Astrocyte (in vitro differentiated cells and primary cell): ENCODE results near the gene CD99. TPM values are rescaled to one million over a fixed set of nuclear protein-coding genes. Genes with fewer than 3 reads are reported as not detected.
A peak's percentile ranks its signal among the peaks of the same experiment; 100 is the strongest.

Source experiments
- DNase-seq: peaks from one replicate; pipeline ENCODE4 v3.0.0-alpha.2; 2010; ENCODE audit warnings: low read depth
- FAIRE-seq: peaks from 2 replicates; lab custom pipeline; 2011; peaks lifted over from hg19 to GRCh38; lab: Jason Lieb, UNC
- H2AFZ ChIP-seq: 2 replicates; pipeline ENCODE4 v1.6.0; 2012; ENCODE audit warnings: low read depth, low read length, inconsistent platforms
- H3K27ac ChIP-seq: 2 replicates; pipeline ENCODE4 v1.5.1; 2011; ENCODE audit warnings: low read depth, low read length, inconsistent platforms
- H3K27me3 ChIP-seq: 2 replicates; pipeline ENCODE4 v1.6.0; 2011; ENCODE audit warnings: low read length, inconsistent platforms; ENCODE audit not compliant: insufficient read depth
- H3K36me3 ChIP-seq: 2 replicates; pipeline ENCODE4 v1.5.1; 2011; ENCODE audit warnings: low read length, inconsistent platforms; ENCODE audit not compliant: insufficient read depth
- H3K4me1 ChIP-seq: 2 replicates; pipeline ENCODE4 v1.5.1; 2011; ENCODE audit warnings: low read length, inconsistent platforms; ENCODE audit not compliant: insufficient read depth
- H3K4me2 ChIP-seq: 2 replicates; pipeline ENCODE4 v1.6.0; 2012; ENCODE audit warnings: low read length, inconsistent platforms
- H3K4me3 ChIP-seq: 2 replicates; pipeline ENCODE4 v1.5.1; 2011; ENCODE audit warnings: low read depth, mild to moderate bottlenecking, low read length, inconsistent platforms; ENCODE audit not compliant: insufficient read depth
- H3K79me2 ChIP-seq: 2 replicates; pipeline ENCODE4 v1.6.0; 2012; ENCODE audit warnings: mild to moderate bottlenecking, low read length, inconsistent platforms; ENCODE audit not compliant: insufficient read depth
- H3K9ac ChIP-seq: 2 replicates; pipeline ENCODE4 v1.6.0; 2012; ENCODE audit warnings: mild to moderate bottlenecking, low read length, inconsistent platforms
- H3K9me3 ChIP-seq: 2 replicates; pipeline ENCODE4 v1.5.1; 2012; ENCODE audit warnings: low read depth, mild to moderate bottlenecking, low read length, inconsistent platforms; ENCODE audit not compliant: insufficient read depth
- H4K20me1 ChIP-seq: 2 replicates; pipeline ENCODE4 v1.6.0; 2012; ENCODE audit warnings: low read length, inconsistent platforms; ENCODE audit not compliant: insufficient read depth
- H3K27ac Mint-ChIP-seq: one replicate; pipeline ENCODE4 v1.8.0; 2021; ENCODE audit warnings: mild to moderate bottlenecking, mixed read lengths; ENCODE audit not compliant: unreplicated experiment
- H3K27me3 Mint-ChIP-seq: one replicate; pipeline ENCODE4 v1.8.0; 2021; ENCODE audit warnings: low read depth, mixed read lengths; ENCODE audit not compliant: unreplicated experiment
- H3K36me3 Mint-ChIP-seq: one replicate; pipeline ENCODE4 v1.8.0; 2021; ENCODE audit warnings: low read depth, mixed read lengths; ENCODE audit not compliant: unreplicated experiment
- H3K4me1 Mint-ChIP-seq: one replicate; pipeline ENCODE4 v1.8.0; 2021; ENCODE audit warnings: low read depth, mixed read lengths; ENCODE audit not compliant: unreplicated experiment
- H3K4me3 Mint-ChIP-seq: one replicate; pipeline ENCODE4 v1.8.0; 2021; ENCODE audit warnings: mild to moderate bottlenecking, moderate library complexity, mixed read lengths; ENCODE audit not compliant: unreplicated experiment
- H3K9me3 Mint-ChIP-seq: one replicate; pipeline ENCODE4 v1.8.0; 2021; ENCODE audit warnings: mild to moderate bottlenecking, mixed read lengths; ENCODE audit not compliant: unreplicated experiment
- CTCF ChIP-seq: IDR thresholded peaks from 2 replicates; pipeline ENCODE4 v1.5.1; 2011; ENCODE audit warnings: low read depth, mild to moderate bottlenecking, inconsistent platforms, low read length, moderate library complexity; ENCODE audit not compliant: insufficient read depth
- EZH2 ChIP-seq: IDR thresholded peaks from 2 replicates; pipeline ENCODE4 v1.6.1; 2012; ENCODE audit warnings: mild to moderate bottlenecking, low read length, inconsistent platforms; ENCODE audit not compliant: insufficient read depth
- total RNA-seq: library from RNA; stranded (reverse); gene quantifications from 2 replicates; pipeline ENCODE4 v1.2.1, GENCODE V29; 2021

Gene CD99
- total RNA-seq, 1 donor from 2014 or later = 448 TPM

GRCh38 chrX:2708021-2708420 is 16.9 kb downstream of the CD99 start:
- peak overlapping the region; percentile 66 for H3K27ac ChIP-seq
- no peaks in the 10 kb centered on the region for H3K27me3 ChIP-seq
- FAIRE-seq (no peak), DNase-seq (no peak)
- H3K9ac ChIP-seq = peak overlapping the region; percentile 57
- peaks cover 48% of the 10 kb centered on the region for H3K4me1 Mint-ChIP-seq
- H4K20me1 ChIP-seq = peaks cover 89% of the 10 kb centered on the region
- peaks cover 92% of the 10 kb centered on the region for H3K79me2 ChIP-seq
- H3K27ac Mint-ChIP-seq = peak overlapping the region; percentile 87
- no peak overlapping the region for H2AFZ ChIP-seq
- H3K4me1 ChIP-seq = peaks cover 67% of the 10 kb centered on the region
- H3K4me3 Mint-ChIP-seq = no peak overlapping the region
- H3K4me3 ChIP-seq = no peak overlapping the region
- H3K36me3 Mint-ChIP-seq = no peaks in the 10 kb centered on the region
- H3K27me3 Mint-ChIP-seq = no peaks in the 10 kb centered on the region
- peak overlapping the region; percentile 66 for H3K4me2 ChIP-seq
- H3K36me3 ChIP-seq = peaks cover 11% of the 10 kb centered on the region
- no peaks in the 10 kb centered on the region for H3K9me3 ChIP-seq
- no peaks in the 10 kb centered on the region for H3K9me3 Mint-ChIP-seq
- TF ChIP-seq EZH2 (no peak), CTCF (no peak)

- Histone ChIP-seq H4K20me1 (peaks cover 89% of the 10 kb centered on the region), H3K27ac (peak overlapping the region; percentile 66), H3K4me1 (peaks cover 61% of the 10 kb centered on the region), H2AFZ (no peak overlapping the region), H3K4me3 (no peak overlapping the region), H3K9me3 (no peaks in the 10 kb centered on the region), H3K27me3 (no peaks in the 10 kb centered on the region), H3K36me3 (peaks cover 15% of the 10 kb centered on the region), H3K9ac (no peak overlapping the region), H3K79me2 (peaks cover 92% of the 10 kb centered on the region), H3K4me2 (peak overlapping the region; percentile 66)
- peak overlapping the region; percentile 87 for H3K27ac Mint-ChIP-seq
- FAIRE-seq (no peak), DNase-seq (no peak)
- H3K4me3 Mint-ChIP-seq = no peak overlapping the region
- TF ChIP-seq CTCF (no peak), EZH2 (no peak)
- H3K36me3 Mint-ChIP-seq = no peaks in the 10 kb centered on the region
- H3K27me3 Mint-ChIP-seq = no peaks in the 10 kb centered on the region
- H3K4me1 Mint-ChIP-seq = peaks cover 48% of the 10 kb centered on the region
- H3K9me3 Mint-ChIP-seq = no peaks in the 10 kb centered on the region
Observed at GRCh38 chrX:2708592-2709188, 17.6 kb downstream of the CD99 start.

GRCh38 chrX:2709556-2709955 is 18.5 kb downstream of the CD99 start:
- TF ChIP-seq CTCF (no peak), EZH2 (no peak)
- Mint-ChIP-seq H3K4me3 (no peak overlapping the region), H3K4me1 (peaks cover 47% of the 10 kb centered on the region), H3K9me3 (no peaks in the 10 kb centered on the region), H3K36me3 (no peaks in the 10 kb centered on the region), H3K27ac (peak overlapping the region; percentile 97), H3K27me3 (no peaks in the 10 kb centered on the region)
- Histone ChIP-seq H3K79me2 (peaks cover 92% of the 10 kb centered on the region), H4K20me1 (peaks cover 86% of the 10 kb centered on the region), H3K4me3 (no peak overlapping the region), H3K36me3 (peaks cover 15% of the 10 kb centered on the region), H3K27me3 (no peaks in the 10 kb centered on the region), H3K9ac (peak overlapping the region; percentile 73), H3K27ac (peak overlapping the region; percentile 84), H3K4me2 (peak overlapping the region; percentile 82), H3K4me1 (peaks cover 52% of the 10 kb centered on the region), H3K9me3 (no peaks in the 10 kb centered on the region), H2AFZ (no peak overlapping the region)
- DNase-seq = no peak
- no peak for FAIRE-seq
